Activated B cell treated with CpG ODN at 0.5 μM for 24 hours (primary cell): Measurements from ENCODE around the gene PREX1. TPM values are rescaled to one million over a fixed set of nuclear protein-coding genes. Genes with fewer than 3 reads are reported as not detected.
A peak's percentile ranks its signal among the peaks of the same experiment; 100 is the strongest.

Experiments used
- ATAC-seq: fragments of 200-7000 bp; cut with Tn5 transposase; one replicate; pipeline ENCODE4 v1.10.0; 2021; ENCODE audit warnings: low read depth, mild to moderate bottlenecking, moderate library complexity
- CTCF ChIA-PET: fragments of 350-600 bp; sonication (Branson Sonifier 250); formaldehyde crosslinking; loops from one replicate; lab custom pipeline; 2021; ENCODE audit warnings: antibody characterized with exemption; lab: Charles Lee
- POLR2A ChIA-PET: fragments of 350-600 bp; sonication (Branson Sonifier 250); formaldehyde crosslinking; loops from one replicate; lab custom pipeline; 2021; ENCODE audit warnings: antibody characterized with exemption; lab: Charles Lee
- DNase-seq: peaks from one replicate; pipeline ENCODE4 v3.0.0; 2022
- H3K27ac Mint-ChIP-seq: one replicate; pipeline ENCODE4 v1.8.0; 2020; ENCODE audit warnings: mixed read lengths
- H3K27me3 Mint-ChIP-seq: one replicate; pipeline ENCODE4 v1.8.0; 2021; ENCODE audit warnings: mixed read lengths
- H3K36me3 Mint-ChIP-seq: one replicate; pipeline ENCODE4 v1.8.0; 2021; ENCODE audit warnings: low read depth, mixed read lengths
- H3K4me1 Mint-ChIP-seq: one replicate; pipeline ENCODE4 v1.8.0; 2021; ENCODE audit warnings: mixed read lengths
- H3K4me3 Mint-ChIP-seq: one replicate; pipeline ENCODE4 v1.8.0; 2020; ENCODE audit warnings: mild to moderate bottlenecking, mixed read lengths
- H3K9me3 Mint-ChIP-seq: one replicate; pipeline ENCODE4 v1.8.0; 2020; ENCODE audit warnings: mixed read lengths
- CTCF ChIP-seq: fragments of 200-600 bp; IDR thresholded peaks from one replicate; pipeline ENCODE4 v1.8.0; 2022; ENCODE audit warnings: antibody characterized with exemption, mild to moderate bottlenecking
- intact Hi-C: fragments of 100-400 bp; cut with micrococcal nuclease; formaldehyde crosslinking; loops from one replicate; pipeline ENCODE4 v1.15.1; 2024
- total RNA-seq: library from RNA; stranded (reverse); gene quantifications from 2 replicates; pipeline ENCODE4 v1.2.3, GENCODE V29; 2022

The PREX1 gene
- total RNA-seq, 1 donor from 2014 or later, result 71.4 TPM

- H3K9me3 Mint-ChIP-seq, result no peaks in the 10 kb centered on the region
- no peak for TF ChIP-seq CTCF
- H3K4me3 Mint-ChIP-seq, result no peak overlapping the region
- ChIA-PET CTCF (no interaction called here), POLR2A (interaction anchor here (0.7 to 1.4 kb wide), 5 partner anchors 12 to 80 kb away, joined by 3 to 6 read pairs (median 4); no protein-coding TSS in a partner anchor)
- intact Hi-C loops, result loop anchor here (2.0 kb wide), 1 partner anchor 14 kb away; no protein-coding TSS in a partner anchor
- peaks cover 82% of the 10 kb centered on the region for H3K4me1 Mint-ChIP-seq
- DNase-seq (no peak), ATAC-seq (no peak)
- H3K27me3 Mint-ChIP-seq, result no peaks in the 10 kb centered on the region
- peak overlapping the region; percentile 46 for H3K27ac Mint-ChIP-seq
- peaks cover 31% of the 10 kb centered on the region for H3K36me3 Mint-ChIP-seq
Measured at GRCh38 chr20:48801197-48801596, 26.6 kb downstream of the PREX1 start.

DNA sequence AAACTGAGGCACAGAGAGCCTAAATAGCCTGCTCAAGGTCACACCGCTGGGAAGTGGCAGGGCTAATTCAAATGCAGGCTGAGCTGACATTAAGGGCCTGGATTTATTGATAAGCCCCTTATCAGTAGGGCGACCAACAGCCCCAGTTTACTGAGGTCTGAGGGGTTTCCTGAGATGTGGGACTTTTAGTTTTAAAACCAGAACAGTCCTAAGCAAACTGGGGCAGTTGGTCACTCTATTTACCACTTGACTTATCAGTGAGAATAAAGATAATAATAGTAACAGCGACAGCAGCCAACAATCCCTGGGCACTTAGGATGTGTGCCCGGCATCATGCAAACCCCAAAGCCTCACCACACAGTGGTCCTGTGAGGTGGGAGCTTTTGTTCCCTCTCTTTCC lies 27.6 kb downstream of the PREX1 start:
- no peak for TF ChIP-seq CTCF
- ChIA-PET CTCF (no interaction called here), POLR2A (interaction anchor here (2.9 kb wide), 1 partner anchor 11 kb away, joined by 12 read pairs; no protein-coding TSS in a partner anchor)
- no peak overlapping the region for H3K27ac Mint-ChIP-seq
- DNase-seq (no peak), ATAC-seq (no peak)
- H3K4me3 Mint-ChIP-seq, result no peak overlapping the region
- peaks cover 26% of the 10 kb centered on the region for H3K36me3 Mint-ChIP-seq
- H3K4me1 Mint-ChIP-seq, result peaks cover 80% of the 10 kb centered on the region
- no peaks in the 10 kb centered on the region for H3K9me3 Mint-ChIP-seq
- intact Hi-C loops, result loop anchor here (2.0 kb wide), 1 partner anchor 15 kb away; no protein-coding TSS in a partner anchor
- H3K27me3 Mint-ChIP-seq, result no peaks in the 10 kb centered on the region

GRCh38 chr20:48799328-48800105 lies 28.3 kb downstream of the PREX1 start:
- CTCF ChIA-PET, result interaction anchor here (0.9 kb wide), 1 partner anchor 113 kb away, joined by 3 read pairs; no protein-coding TSS in a partner anchor
- Mint-ChIP-seq H3K4me1 (peaks cover 83% of the 10 kb centered on the region), H3K36me3 (peaks cover 20% of the 10 kb centered on the region), H3K4me3 (no peak overlapping the region), H3K27me3 (no peaks in the 10 kb centered on the region), H3K27ac (peak overlapping the region; percentile 53), H3K9me3 (no peaks in the 10 kb centered on the region)
- POLR2A ChIA-PET, result interaction anchor here (2.9 kb wide), 1 partner anchor 10 kb away, joined by 12 read pairs; no protein-coding TSS in a partner anchor
- intact Hi-C loops, result loop anchor here (2.0 kb wide), 1 partner anchor 15 kb away; no protein-coding TSS in a partner anchor
- no peak for TF ChIP-seq CTCF
- no peak for DNase-seq
- ATAC-seq, result no peak

GRCh38 chr20:48797850-48798747 lies 29.7 kb downstream of the PREX1 start:
- ChIA-PET POLR2A (interaction anchor here (0.6 to 2.9 kb wide), 5 partner anchors 9 to 78 kb away, joined by 3 to 12 read pairs (median 3); no protein-coding TSS in a partner anchor), CTCF (interaction anchor here (0.6 kb wide), 1 partner anchor 29 kb away, joined by 3 read pairs; no protein-coding TSS in a partner anchor)
- no peak for TF ChIP-seq CTCF
- Mint-ChIP-seq H3K27me3 (no peaks in the 10 kb centered on the region), H3K9me3 (no peaks in the 10 kb centered on the region), H3K27ac (peak overlapping the region; percentile 70), H3K36me3 (peaks cover 13% of the 10 kb centered on the region), H3K4me1 (peaks cover 78% of the 10 kb centered on the region), H3K4me3 (no peak overlapping the region)
- intact Hi-C loops, result loop anchor here (1.0 kb wide), 1 partner anchor 10 kb away; no protein-coding TSS in a partner anchor
- ATAC-seq (no peak), DNase-seq (no peak)
